ENCODE measurements around the gene SMG6. TPM values are rescaled to one million over a fixed set of nuclear protein-coding genes. Genes with fewer than 3 reads are reported as not detected.

The SMG6 gene
- polyA plus RNA-seq, 4 donors: 15.9 to 17.1 (median 16.4) TPM

DNA sequence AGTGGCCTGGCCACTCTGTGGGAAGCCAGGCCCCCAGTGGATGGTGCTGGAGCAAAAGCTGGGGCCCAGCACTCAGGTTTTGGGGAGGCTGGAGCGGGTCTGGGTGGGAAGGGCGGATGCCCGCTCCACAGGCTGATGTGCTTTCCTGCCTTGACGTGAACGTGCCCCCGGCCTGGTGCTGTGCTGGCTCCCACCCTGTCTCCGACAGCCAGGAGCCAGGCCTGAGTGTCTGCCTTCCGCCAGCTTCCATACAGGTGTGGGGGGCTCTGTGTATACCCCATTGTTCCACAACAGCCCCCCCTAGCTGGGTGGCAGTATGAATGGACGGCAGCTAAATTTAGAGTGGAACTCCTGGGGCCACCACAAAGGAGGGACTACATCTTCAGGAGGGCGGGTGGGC, 228.7 kb downstream of the SMG6 start:
- Histone ChIP-seq H3K27me3 (ENCODE audit: control insufficient read depth in 3 of 3, insufficient read depth in 3 of 3, low read length in 3 of 3) (no peaks in the 10 kb centered on the region), H3K36me3 (ENCODE audit: control insufficient read depth in 3 of 3, insufficient read depth in 2 of 3, low read depth in 1 of 3, low read length in 3 of 3) (peaks cover 0 to 80% (median 3%) of the 10 kb centered on the region in 3 donors), H3K4me1 (ENCODE audit: control insufficient read depth in 3 of 3, insufficient read depth in 2 of 3, low read depth in 1 of 3, low read length in 2 of 3) (peaks cover 0 to 35% (median 8%) of the 10 kb centered on the region in 3 donors), H3K9me3 (ENCODE audit: control insufficient read depth in 2 of 2, insufficient read depth in 1 of 2, low read depth in 1 of 2, low read length in 1 of 2) (no peaks in the 10 kb centered on the region), H3K4me3 (ENCODE audit: low read depth in 1 of 3, low read length in 3 of 3) (no peak overlapping the region), H3K27ac (ENCODE audit: low read depth in 1 of 3, low read length in 2 of 3) (peak overlapping the region in 2 of 3 donors; percentile 40 to 75)
- FAIRE-seq (no peak), DNase-seq (no peak)
- 80 to 85% (median 83%) methylated on average over 10 of the region's 10 CpGs for WGBS, 3 donors

- DNase-seq (no peak), FAIRE-seq (no peak)
- peaks cover 0 to 79% (median 0%) of the 10 kb centered on the region in 3 donors for H3K36me3 ChIP-seq (ENCODE audit: control insufficient read depth in 3 of 3, insufficient read depth in 2 of 3, low read depth in 1 of 3, low read length in 3 of 3)
Observed at GRCh38 chr17:2071455-2072281, 231.9 kb downstream of the SMG6 start.

GRCh38 chr17:2071024-2071385, 232.6 kb downstream of the SMG6 start:
- no peak for FAIRE-seq
- peaks cover 0 to 79% (median 0%) of the 10 kb centered on the region in 3 donors for H3K36me3 ChIP-seq (ENCODE audit: control insufficient read depth in 3 of 3, insufficient read depth in 2 of 3, low read depth in 1 of 3, low read length in 3 of 3)
- no peaks in the 10 kb centered on the region for H3K9me3 ChIP-seq (ENCODE audit: control insufficient read depth in 2 of 2, insufficient read depth in 1 of 2, low read depth in 1 of 2, low read length in 1 of 2)
- H3K27ac ChIP-seq (ENCODE audit: low read depth in 1 of 3, low read length in 2 of 3): peak overlapping the region; percentile 63 to 89 (median 78)
- WGBS, 3 donors: 79 to 87% (median 83%) methylated on average over 6 of the region's 6 CpGs
- no peaks in the 10 kb centered on the region for H3K27me3 ChIP-seq (ENCODE audit: control insufficient read depth in 3 of 3, insufficient read depth in 3 of 3, low read length in 3 of 3)
- DNase-seq: no peak
- H3K4me3 ChIP-seq (ENCODE audit: low read depth in 1 of 3, low read length in 3 of 3): no peak overlapping the region
- H3K4me1 ChIP-seq (ENCODE audit: control insufficient read depth in 3 of 3, insufficient read depth in 2 of 3, low read depth in 1 of 3, low read length in 2 of 3): peaks cover 0 to 55% (median 8%) of the 10 kb centered on the region in 3 donors

More at GRCh38 chr17:2071455-2072281, 231.9 kb downstream of the SMG6 start:
- H3K4me3 ChIP-seq (ENCODE audit: low read depth in 1 of 3, low read length in 3 of 3): no peak overlapping the region
- peak overlapping the region; percentile 0 to 89 (median 78) for H3K27ac ChIP-seq (ENCODE audit: low read depth in 1 of 3, low read length in 2 of 3)
- H3K27me3 ChIP-seq (ENCODE audit: control insufficient read depth in 3 of 3, insufficient read depth in 3 of 3, low read length in 3 of 3): no peaks in the 10 kb centered on the region
- 58 to 90% (median 83%) methylated on average over 30 to 31 of the region's 31 CpGs for WGBS, 3 donors
- H3K9me3 ChIP-seq (ENCODE audit: control insufficient read depth in 2 of 2, insufficient read depth in 1 of 2, low read depth in 1 of 2, low read length in 1 of 2): no peaks in the 10 kb centered on the region
- H3K4me1 ChIP-seq (ENCODE audit: control insufficient read depth in 3 of 3, insufficient read depth in 2 of 3, low read depth in 1 of 3, low read length in 2 of 3): peaks cover 0 to 55% (median 8%) of the 10 kb centered on the region in 3 donors

- WGBS, 3 donors: 57 to 75% (median 74%) methylated on average over 13 of the region's 13 CpGs
- FAIRE-seq (no peak), DNase-seq (no peak)
- H3K27ac ChIP-seq (ENCODE audit: low read depth in 1 of 3, low read length in 2 of 3): peak overlapping the region; percentile 63 to 89 (median 78)
- H3K4me3 ChIP-seq (ENCODE audit: low read depth in 1 of 3, low read length in 3 of 3): no peak overlapping the region
- H3K36me3 ChIP-seq (ENCODE audit: control insufficient read depth in 3 of 3, insufficient read depth in 2 of 3, low read depth in 1 of 3, low read length in 3 of 3): peaks cover 0 to 79% (median 0%) of the 10 kb centered on the region in 3 donors
- peaks cover 0 to 54% (median 10%) of the 10 kb centered on the region in 3 donors for H3K4me1 ChIP-seq (ENCODE audit: control insufficient read depth in 3 of 3, insufficient read depth in 2 of 3, low read depth in 1 of 3, low read length in 2 of 3)
- H3K9me3 ChIP-seq (ENCODE audit: control insufficient read depth in 2 of 2, insufficient read depth in 1 of 2, low read depth in 1 of 2, low read length in 1 of 2): no peaks in the 10 kb centered on the region
- H3K27me3 ChIP-seq (ENCODE audit: control insufficient read depth in 3 of 3, insufficient read depth in 3 of 3, low read length in 3 of 3): no peaks in the 10 kb centered on the region
Observed at GRCh38 chr17:2070241-2071023, 233.2 kb downstream of the SMG6 start.

DNA sequence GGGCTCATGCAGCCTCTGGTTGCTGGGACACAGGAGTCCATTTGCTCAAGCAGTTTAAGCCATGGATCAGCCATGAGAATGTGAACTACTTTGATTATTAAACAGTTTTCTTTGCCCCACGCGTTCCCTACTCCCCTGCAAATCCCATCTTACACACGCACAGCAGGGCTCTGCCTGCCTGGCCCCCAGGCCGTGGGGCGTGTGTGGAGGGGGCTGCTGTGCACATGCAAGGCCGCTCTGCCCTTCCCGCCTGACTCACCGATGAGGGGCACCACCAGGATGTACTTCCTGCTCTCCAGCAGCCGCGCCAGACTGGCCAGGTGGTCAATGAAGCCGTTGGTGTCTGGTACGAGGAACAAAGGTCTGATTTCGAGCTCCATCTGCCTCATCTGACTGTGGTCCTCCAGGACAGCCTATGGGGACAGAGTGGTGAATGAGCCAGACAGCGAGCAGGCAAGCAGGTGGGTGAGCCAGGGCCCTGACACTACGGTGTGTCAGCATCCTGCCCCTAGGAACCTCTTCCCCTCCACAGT, 235.0 kb downstream of the SMG6 start:
- H3K4me3 ChIP-seq (ENCODE audit: low read depth in 1 of 3, low read length in 3 of 3): no peak overlapping the region
- H3K27me3 ChIP-seq (ENCODE audit: control insufficient read depth in 3 of 3, insufficient read depth in 3 of 3, low read length in 3 of 3): no peaks in the 10 kb centered on the region
- H3K4me1 ChIP-seq (ENCODE audit: control insufficient read depth in 3 of 3, insufficient read depth in 2 of 3, low read depth in 1 of 3, low read length in 2 of 3): peaks cover 0 to 63% (median 10%) of the 10 kb centered on the region in 3 donors
- FAIRE-seq (no peak), DNase-seq (no peak)
- peak overlapping the region in 2 of 3 donors; percentile 62 to 88 for H3K27ac ChIP-seq (ENCODE audit: low read depth in 1 of 3, low read length in 2 of 3)
- no peaks in the 10 kb centered on the region for H3K9me3 ChIP-seq (ENCODE audit: control insufficient read depth in 2 of 2, insufficient read depth in 1 of 2, low read depth in 1 of 2, low read length in 1 of 2)
- 61 to 79% (median 71%) methylated on average over 15 of the region's 15 CpGs for WGBS, 3 donors
- H3K36me3 ChIP-seq (ENCODE audit: control insufficient read depth in 3 of 3, insufficient read depth in 2 of 3, low read depth in 1 of 3, low read length in 3 of 3): peaks cover 0 to 82% (median under 1%) of the 10 kb centered on the region in 3 donors

DNA sequence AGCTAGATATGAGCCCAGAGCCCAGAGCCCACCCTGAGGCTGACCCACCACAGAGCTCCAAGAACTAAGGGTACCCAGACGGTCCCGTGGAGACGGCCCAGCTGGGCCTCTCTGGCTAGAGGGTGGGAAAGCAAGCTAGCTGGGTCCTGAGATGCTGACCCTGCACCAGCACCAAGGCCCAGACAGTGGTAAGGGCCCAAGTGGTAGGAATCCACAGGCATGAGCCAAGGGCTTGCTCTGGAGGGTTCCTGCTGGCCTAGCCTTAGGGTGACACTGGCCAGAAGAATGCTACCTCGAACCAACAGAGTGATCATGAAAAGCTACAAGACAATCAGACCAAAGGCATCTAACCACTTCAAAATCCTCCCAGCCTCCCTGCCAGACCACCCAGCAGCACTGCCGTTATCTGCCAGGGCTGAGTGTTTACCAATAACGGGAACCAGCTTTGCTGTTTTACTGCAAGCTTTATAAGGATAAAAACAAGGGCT, 235.5 kb downstream of the SMG6 start:
- H3K36me3 ChIP-seq (ENCODE audit: control insufficient read depth in 3 of 3, insufficient read depth in 2 of 3, low read depth in 1 of 3, low read length in 3 of 3): peaks cover 0 to 87% (median 2%) of the 10 kb centered on the region in 3 donors
- H3K9me3 ChIP-seq (ENCODE audit: control insufficient read depth in 2 of 2, insufficient read depth in 1 of 2, low read depth in 1 of 2, low read length in 1 of 2): no peaks in the 10 kb centered on the region
- H3K27ac ChIP-seq (ENCODE audit: low read depth in 1 of 3, low read length in 2 of 3): peak overlapping the region in 2 of 3 donors; percentile 62 to 88
- FAIRE-seq: no peak
- no peaks in the 10 kb centered on the region for H3K27me3 ChIP-seq (ENCODE audit: control insufficient read depth in 3 of 3, insufficient read depth in 3 of 3, low read length in 3 of 3)
- no peak for DNase-seq
- WGBS, 3 donors: 60 to 74% (median 73%) methylated on average over 6 of the region's 6 CpGs
- H3K4me3 ChIP-seq (ENCODE audit: low read depth in 1 of 3, low read length in 3 of 3): no peak overlapping the region
- H3K4me1 ChIP-seq (ENCODE audit: control insufficient read depth in 3 of 3, insufficient read depth in 2 of 3, low read depth in 1 of 3, low read length in 2 of 3): peaks cover 0 to 63% (median 10%) of the 10 kb centered on the region in 3 donors

GRCh38 chr17:2067608-2068024, 236.0 kb downstream of the SMG6 start:
- Histone ChIP-seq H3K4me1 (ENCODE audit: control insufficient read depth in 3 of 3, insufficient read depth in 2 of 3, low read depth in 1 of 3, low read length in 2 of 3) (peaks cover 0 to 64% (median 10%) of the 10 kb centered on the region in 3 donors), H3K36me3 (ENCODE audit: control insufficient read depth in 3 of 3, insufficient read depth in 2 of 3, low read depth in 1 of 3, low read length in 3 of 3) (peaks cover 0 to 91% (median 2%) of the 10 kb centered on the region in 3 donors), H3K27ac (ENCODE audit: low read depth in 1 of 3, low read length in 2 of 3) (peak overlapping the region; percentile 17 to 88 (median 62)), H3K9me3 (ENCODE audit: control insufficient read depth in 2 of 2, insufficient read depth in 1 of 2, low read depth in 1 of 2, low read length in 1 of 2) (no peaks in the 10 kb centered on the region), H3K27me3 (ENCODE audit: control insufficient read depth in 3 of 3, insufficient read depth in 3 of 3, low read length in 3 of 3) (no peaks in the 10 kb centered on the region), H3K4me3 (ENCODE audit: low read depth in 1 of 3, low read length in 3 of 3) (no peak overlapping the region)
- FAIRE-seq (no peak), DNase-seq (no peak)
- 54 to 75% (median 58%) methylated on average over 4 to 5 of the region's 5 CpGs for WGBS, 3 donors

DNA sequence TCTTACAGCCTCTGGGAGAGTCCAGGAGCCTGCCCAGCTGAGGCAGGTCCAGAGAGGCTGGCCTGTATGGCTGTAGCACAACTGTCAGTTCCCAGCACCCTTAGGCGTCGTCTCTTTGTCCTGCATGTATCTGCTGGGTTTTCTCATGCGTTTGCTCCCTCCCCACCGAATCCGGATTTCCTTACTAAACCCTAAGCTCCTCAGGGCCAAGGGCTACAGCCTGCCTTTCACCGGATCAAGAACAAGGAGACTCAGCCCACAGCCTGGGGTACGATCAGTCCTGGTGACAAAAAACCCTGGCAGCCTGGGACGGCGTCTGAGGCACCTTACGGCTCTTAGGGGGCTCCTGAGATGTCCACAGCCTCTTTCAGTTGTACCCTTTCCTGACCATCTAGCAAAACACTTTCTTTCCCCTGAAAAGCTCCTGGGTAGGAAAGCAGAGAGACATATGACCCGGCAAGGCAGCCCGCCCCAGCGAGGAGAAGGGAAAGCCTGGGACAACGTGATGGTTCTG, 236.5 kb downstream of the SMG6 start:
- H3K4me3 ChIP-seq (ENCODE audit: low read depth in 1 of 3, low read length in 3 of 3): no peak overlapping the region
- peak overlapping the region; percentile 17 to 88 (median 62) for H3K27ac ChIP-seq (ENCODE audit: low read depth in 1 of 3, low read length in 2 of 3)
- peaks cover 0 to 94% (median 2%) of the 10 kb centered on the region in 3 donors for H3K36me3 ChIP-seq (ENCODE audit: control insufficient read depth in 3 of 3, insufficient read depth in 2 of 3, low read depth in 1 of 3, low read length in 3 of 3)
- FAIRE-seq: no peak
- no peak for DNase-seq
- H3K4me1 ChIP-seq (ENCODE audit: control insufficient read depth in 3 of 3, insufficient read depth in 2 of 3, low read depth in 1 of 3, low read length in 2 of 3): peaks cover 0 to 64% (median 6%) of the 10 kb centered on the region in 3 donors
- WGBS, 3 donors: 69 to 87% (median 80%) methylated on average over 14 of the region's 14 CpGs
- H3K9me3 ChIP-seq (ENCODE audit: control insufficient read depth in 2 of 2, insufficient read depth in 1 of 2, low read depth in 1 of 2, low read length in 1 of 2): no peaks in the 10 kb centered on the region
- H3K27me3 ChIP-seq (ENCODE audit: control insufficient read depth in 3 of 3, insufficient read depth in 3 of 3, low read length in 3 of 3): no peaks in the 10 kb centered on the region
